Kidney (tissue), 14 donors: Measurements from ENCODE around the gene IDE. TPM values are rescaled to one million over a fixed set of nuclear protein-coding genes. Genes with fewer than 3 reads are reported as not detected.
"Not testable (repeated sequence)": the region's sequence is repeated elsewhere in the genome, so short reads cannot be mapped to it uniquely, and the experiment has no call there.

Source experiments
- DNase-seq, 5 donors: peaks; one replicate each; pipeline ENCODE4 v3.0.0-alpha.2; 2013 to 2020
- FAIRE-seq: peaks from 2 replicates; lab custom pipeline; 2012; peaks lifted over from hg19 to GRCh38; lab: Jason Lieb, UNC
- H3K27ac ChIP-seq, 2 donors: one replicate each; pipeline ENCODE4 v1.7.0; 2013; ENCODE audit warnings: low read depth in 2 of 2, low read length in 2 of 2, inconsistent platforms in 1 of 2
- H3K27me3 ChIP-seq: one replicate; pipeline ENCODE4 v1.7.1; 2013; ENCODE audit warnings: low read length, inconsistent platforms; ENCODE audit not compliant: control insufficient read depth, insufficient read depth
- H3K36me3 ChIP-seq, 3 donors: one replicate each; pipeline versions ENCODE4 v1.7.0 to v1.7.1; 2013; ENCODE audit warnings: low read length in 3 of 3, control low read depth in 1 of 3, inconsistent platforms in 1 of 3; ENCODE audit not compliant: insufficient read depth in 3 of 3, control insufficient read depth in 2 of 3
- H3K4me1 ChIP-seq, 3 donors: one replicate each; pipeline versions ENCODE4 v1.7.0 to v1.7.1; 2013; ENCODE audit warnings: low read length in 3 of 3, inconsistent platforms in 1 of 3, low read depth in 1 of 3; ENCODE audit not compliant: control insufficient read depth in 2 of 3, insufficient read depth in 2 of 3
- H3K4me3 ChIP-seq, 3 donors: one replicate each; pipeline versions ENCODE4 v1.7.0 to v1.8.1; 2013; ENCODE audit warnings: low read length in 3 of 3, control low read depth in 1 of 3, inconsistent platforms in 1 of 3
- H3K9ac ChIP-seq, 3 donors: one replicate each; pipeline versions ENCODE4 v1.7.0 to v1.7.1; 2013; ENCODE audit warnings: low read length in 3 of 3, control low read depth in 1 of 3, inconsistent platforms in 1 of 3
- H3K9me3 ChIP-seq, 3 donors: one replicate each; pipeline versions ENCODE4 v1.7.0 to v1.7.1; 2013; ENCODE audit warnings: low read length in 3 of 3, control low read depth in 1 of 3, inconsistent platforms in 1 of 3; ENCODE audit not compliant: control insufficient read depth in 2 of 3, insufficient read depth in 1 of 3
- CTCF ChIP-seq: IDR thresholded peaks from 3 replicates; pipeline ENCODE4 v1.5.1; 2012; ENCODE audit warnings: mild to moderate bottlenecking, moderate library complexity, borderline replicate concordance; ENCODE audit not compliant: insufficient read depth; ENCODE audit errors: extremely low read depth
- intact Hi-C: fragments of 100-400 bp; cut with DNase I; formaldehyde crosslinking; loops from one replicate; pipeline ENCODE4 v1.11.1; 2022
- polyA plus RNA-seq: library from polyadenylated mRNA; stranded (reverse); fragments of 350-450 nt; fragmentation: Illumina TruSeq; extraction: RNeasy Lipid Tissue Mini Kit (QIAGEN cat#74804); gene quantifications from one replicate; pipeline ENCODE4 v1.2.3, GENCODE V29; 2014; ENCODE audit warnings: low read depth, low replicate concordance; ENCODE audit not compliant: insufficient read depth
- total RNA-seq: library from RNA; stranded (reverse); fragmentation: NEBNext Ultra II Directional; extraction: Animal tissue kit (Norgen Biotek cat#: 25700); gene quantifications from one replicate; pipeline ENCODE4 v1.2.1, GENCODE V29; 2021
- donor health status: control.
- donor health status: control.
- donor health status: control.
- donor health status: control.
- donor health status: control.
- donor health status: DM: yes; HTN: yes; CAD: no.
- donor health status: Normal renal cell carcinoma (clear cell type).

The IDE gene
- total and polyA plus RNA-seq, 2 donors from 2014 or later = 8.6 to 40.5 TPM

DNA sequence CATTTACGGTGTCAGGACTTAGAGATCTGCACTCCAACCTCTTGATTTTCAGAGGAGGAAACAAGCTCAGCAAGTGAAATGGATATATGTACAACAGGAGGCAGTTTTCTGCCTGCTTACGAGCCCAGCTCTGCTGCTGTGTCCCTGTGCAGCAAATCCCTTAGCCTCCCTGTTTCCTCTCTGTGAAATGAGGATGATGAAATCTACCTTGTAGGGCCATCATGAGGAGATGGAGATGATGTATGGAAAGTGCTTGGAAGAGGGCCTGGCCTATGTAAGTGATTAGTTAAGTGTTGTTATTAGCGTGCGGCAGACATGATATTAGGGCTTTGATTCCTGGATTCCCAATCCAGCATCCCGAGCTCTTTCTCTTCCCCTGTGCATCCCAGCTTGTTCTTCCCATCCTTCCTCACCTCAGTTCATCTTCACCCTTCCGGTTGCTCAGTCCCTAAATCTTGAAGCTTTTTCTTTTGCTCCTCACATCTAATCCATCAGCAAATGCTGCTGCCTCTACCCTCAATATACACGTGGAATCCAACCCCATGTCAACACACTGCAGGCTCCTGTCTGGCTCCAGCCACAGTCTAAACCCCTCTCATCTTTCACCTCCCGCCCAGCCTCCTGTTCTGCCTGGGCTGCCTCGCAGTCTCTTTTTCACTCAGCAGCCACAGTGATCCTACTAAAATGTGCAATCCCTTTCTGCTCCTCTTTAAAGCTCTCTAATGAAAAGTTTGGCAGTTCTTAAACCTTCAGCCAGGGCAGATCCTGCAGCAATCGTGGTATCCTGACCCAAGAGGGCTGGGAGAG is 169.1 kb downstream of the IDE start:
- no peaks in the 10 kb centered on the region for H3K36me3 ChIP-seq
- no peak for TF ChIP-seq CTCF
- H3K9me3 ChIP-seq = no peaks in the 10 kb centered on the region
- FAIRE-seq (no peak), DNase-seq (peak in 4 of 5 donors; percentile 52 to 78 (median 61))
- no peaks in the 10 kb centered on the region for H3K4me1 ChIP-seq
- no peak overlapping the region for H3K4me3 ChIP-seq
- H3K27ac ChIP-seq = no peak overlapping the region
- no peak overlapping the region for H3K9ac ChIP-seq
- H3K27me3 ChIP-seq = no peaks in the 10 kb centered on the region
- intact Hi-C loops = no loop called here

DNA sequence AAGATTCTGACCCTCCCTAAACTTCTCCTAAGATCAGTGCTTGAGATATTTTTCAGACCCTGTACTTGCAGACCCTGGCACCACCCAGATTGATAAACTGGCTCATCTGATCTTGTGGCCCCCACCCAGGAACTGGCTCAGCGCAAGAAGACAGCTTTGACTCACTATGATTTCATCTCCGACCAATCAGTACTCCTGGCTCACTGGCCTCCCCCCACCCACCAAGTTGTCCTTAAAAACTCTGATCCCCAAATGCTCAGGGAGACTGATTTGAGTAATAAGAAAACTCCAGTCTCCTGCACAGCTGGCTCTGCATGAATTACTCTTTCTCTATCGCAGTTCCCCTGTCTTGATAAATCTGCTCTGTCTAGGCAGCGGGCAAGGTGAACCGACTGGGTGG is 171.7 kb downstream of the IDE start:
- H3K36me3 ChIP-seq, intact Hi-C loops, FAIRE-seq, H3K4me3 ChIP-seq, H3K4me1 ChIP-seq, DNase-seq, H3K27ac ChIP-seq, H3K9me3 ChIP-seq, H3K9ac ChIP-seq, H3K27me3 ChIP-seq: not testable (repeated sequence)

Other genes with a start within 250 kb of the IDE start
- gene KIF11, start 19.0 kb upstream of the IDE start, total RNA-seq = 1.6 TPM
- gene KIF11, start 19.0 kb upstream of the IDE start, polyA plus RNA-seq = 0.39 TPM
- 10.0 TPM for gene HHEX, start 115.9 kb upstream of the IDE start, total RNA-seq
- gene HHEX, start 115.9 kb upstream of the IDE start, polyA plus RNA-seq = 3.1 TPM